Measurements from ENCODE around the gene ZBTB33.
A peak's percentile ranks its signal among the peaks of the same experiment; 100 is the strongest.

ZBTB33 gene, protein sequence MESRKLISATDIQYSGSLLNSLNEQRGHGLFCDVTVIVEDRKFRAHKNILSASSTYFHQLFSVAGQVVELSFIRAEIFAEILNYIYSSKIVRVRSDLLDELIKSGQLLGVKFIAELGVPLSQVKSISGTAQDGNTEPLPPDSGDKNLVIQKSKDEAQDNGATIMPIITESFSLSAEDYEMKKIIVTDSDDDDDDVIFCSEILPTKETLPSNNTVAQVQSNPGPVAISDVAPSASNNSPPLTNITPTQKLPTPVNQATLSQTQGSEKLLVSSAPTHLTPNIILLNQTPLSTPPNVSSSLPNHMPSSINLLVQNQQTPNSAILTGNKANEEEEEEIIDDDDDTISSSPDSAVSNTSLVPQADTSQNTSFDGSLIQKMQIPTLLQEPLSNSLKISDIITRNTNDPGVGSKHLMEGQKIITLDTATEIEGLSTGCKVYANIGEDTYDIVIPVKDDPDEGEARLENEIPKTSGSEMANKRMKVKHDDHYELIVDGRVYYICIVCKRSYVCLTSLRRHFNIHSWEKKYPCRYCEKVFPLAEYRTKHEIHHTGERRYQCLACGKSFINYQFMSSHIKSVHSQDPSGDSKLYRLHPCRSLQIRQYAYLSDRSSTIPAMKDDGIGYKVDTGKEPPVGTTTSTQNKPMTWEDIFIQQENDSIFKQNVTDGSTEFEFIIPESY

DNA sequence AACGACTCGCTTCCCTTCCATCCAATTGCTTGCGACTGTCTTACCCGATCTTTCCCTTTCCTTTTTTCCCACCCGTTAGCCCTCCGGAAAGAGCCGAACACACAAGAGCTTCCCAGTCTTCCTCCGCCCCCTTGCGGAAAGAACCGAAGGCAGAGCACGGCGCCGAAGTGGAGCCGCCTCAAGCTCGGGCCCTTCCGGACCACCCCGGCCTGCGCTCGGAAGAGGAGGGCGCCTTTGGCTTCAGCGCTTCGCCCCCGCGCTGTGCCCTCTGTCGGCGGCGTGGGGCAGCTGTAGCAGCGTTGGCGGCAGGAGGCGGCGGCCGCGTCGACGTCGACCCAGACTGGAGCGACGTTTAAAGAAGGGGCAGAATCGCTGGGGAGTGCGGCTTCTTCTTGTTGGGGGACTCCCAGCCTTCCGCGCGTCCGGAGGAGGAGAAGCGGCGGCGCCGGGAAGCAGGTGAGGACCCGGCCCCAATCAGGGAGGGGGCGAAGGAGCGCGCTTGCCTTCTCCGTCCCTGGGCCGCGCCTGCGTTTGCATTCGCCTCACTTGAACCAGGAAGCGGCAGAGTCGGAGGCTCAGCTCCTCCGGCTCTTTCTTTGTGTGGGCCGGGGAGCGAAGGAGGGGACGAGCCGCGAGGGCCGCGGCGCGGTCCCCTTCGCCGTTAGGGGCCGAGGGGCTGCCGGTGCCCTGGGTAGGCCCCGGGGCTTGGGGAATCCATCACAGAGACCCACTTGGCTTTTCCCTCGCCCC is at the start of gene ZBTB33:
Gene ZBTB33 (plus strand): TSS at position 291 of the 750 bp plus-strand sequence. CDS start 2,604 bp downstream, outside the sequence.
- peak; percentile 93 for DNase-seq

DNA sequence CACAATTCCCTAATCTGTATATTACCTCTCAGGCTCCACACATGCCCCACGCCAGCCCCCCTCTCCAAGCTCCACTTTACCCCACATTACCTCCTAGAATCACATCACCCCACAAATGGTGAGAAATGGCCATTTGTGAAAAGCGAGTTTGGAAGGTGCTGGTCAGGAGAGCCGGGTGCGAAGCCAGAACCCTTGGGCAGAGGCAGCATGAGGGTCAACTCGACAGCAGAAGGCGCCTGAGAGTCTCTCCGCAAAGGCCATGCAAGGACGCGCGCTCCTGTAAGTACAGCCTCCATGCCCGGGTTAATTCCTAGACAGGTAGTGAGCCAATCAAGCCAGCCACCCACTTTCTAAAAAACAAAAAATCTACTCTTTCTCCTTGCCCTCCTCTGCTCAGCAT is 49.8 kb upstream of the ZBTB33 start:
- no peak for DNase-seq

DNA sequence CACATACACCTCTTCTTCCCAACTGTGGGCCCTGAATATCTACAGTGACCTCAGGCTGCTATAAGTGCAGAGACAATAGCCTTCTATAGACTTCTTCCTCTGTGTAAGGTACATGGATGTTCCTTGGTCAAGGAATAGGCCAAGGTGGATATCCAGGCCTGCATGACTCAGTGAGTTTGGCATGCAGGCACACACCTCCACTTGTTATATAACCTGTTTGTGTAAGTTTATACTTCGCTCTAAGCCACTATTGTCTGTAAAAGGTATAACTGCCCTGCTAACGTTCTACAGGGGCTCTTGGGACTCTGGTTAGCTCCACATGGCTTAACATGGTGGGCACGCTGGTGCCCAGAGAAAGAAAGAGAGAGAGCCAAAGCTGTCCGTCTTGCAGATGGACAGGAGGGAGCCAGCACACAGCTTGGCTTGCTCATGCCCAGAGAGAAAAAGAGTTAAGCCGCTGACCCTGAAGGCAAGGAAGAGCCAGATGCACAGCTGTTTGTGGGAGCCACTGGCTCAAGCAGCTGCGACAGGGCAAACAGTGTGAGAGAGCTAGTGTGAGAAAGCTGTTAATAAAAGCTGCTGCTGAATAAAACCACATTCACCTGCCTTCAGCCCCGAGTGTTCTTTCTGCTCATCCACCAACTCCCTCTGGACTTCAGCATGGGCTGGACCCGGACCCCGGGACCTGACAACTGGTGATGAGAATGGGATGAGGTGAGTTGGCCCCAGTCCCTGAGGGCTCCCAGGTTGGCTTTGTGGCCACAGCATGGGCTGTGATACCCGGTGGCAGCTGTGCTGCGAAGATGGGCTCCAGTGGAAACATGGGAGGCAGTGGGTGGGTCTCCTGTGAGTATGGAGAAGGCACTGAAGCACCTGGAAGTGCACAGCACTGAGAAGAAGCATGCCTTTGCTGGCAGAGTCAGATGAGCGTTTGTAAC is 44.5 kb upstream of the ZBTB33 start:
- DNase-seq: no peak

DNA sequence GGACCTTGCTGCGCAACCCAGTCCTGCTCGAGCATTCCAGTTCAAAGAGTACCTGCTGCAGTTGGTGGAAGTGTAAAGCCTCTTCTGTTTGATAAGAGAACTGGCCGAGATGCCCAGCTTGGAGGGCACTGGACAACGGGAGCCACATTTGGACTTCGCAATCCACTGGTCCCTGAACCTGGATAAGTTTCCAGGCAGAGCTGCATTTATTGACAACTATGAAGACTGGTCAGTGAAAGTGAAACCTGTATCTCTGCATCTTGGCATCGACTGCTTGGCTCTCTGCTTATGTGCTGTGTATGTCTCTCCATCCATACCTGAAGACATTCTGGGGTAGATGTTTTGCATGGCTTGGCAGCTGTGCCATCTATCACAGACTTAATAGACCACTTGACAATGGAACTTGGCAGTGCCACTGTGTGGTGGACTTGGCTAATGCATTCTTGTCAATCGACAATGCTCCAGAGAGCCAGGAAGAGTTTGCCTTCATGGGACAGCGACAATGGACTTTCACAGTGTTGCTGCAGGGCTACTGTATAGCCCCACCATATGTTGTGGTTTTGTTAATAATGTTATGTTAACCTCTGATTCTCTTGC is 43.5 kb upstream of the ZBTB33 start:
- DNase-seq: no peak

DNA sequence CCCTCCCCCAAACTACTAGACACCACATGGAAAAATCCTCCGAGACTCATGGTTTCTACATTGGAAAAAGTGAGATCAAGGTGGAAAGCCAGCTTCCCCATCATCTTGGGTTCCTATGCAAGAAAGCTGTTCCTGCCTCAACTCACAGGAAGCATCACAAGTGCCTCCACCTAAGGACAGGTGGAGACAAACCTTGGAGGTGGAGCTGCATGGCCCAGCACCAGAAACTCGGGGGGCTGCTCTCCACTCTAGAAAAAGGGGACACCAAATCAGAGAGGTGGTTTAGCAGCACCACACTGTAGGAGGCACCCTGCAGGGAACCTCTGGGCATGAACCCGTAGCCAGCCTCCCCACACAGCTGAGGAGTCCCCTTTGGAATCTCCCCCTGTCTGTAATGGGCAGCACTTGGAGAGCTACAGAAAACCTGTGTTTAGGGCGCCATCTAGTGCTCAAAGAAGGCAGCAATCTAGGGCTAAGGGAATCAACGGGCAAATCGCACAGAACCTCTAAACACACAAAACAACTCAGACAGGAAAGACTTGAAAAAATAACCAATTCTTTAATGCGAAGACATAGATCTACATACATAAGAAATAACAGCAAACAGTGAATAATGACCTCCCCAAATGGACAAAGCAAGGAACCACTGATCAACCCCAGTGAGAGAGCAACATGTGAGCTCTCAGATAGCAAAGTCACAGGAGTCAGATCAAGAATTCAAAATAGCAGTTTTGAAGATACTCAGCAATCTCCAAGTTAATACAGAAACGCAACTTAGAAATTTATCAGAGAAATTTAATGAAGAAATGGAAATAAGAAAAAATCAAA is 37.0 kb upstream of the ZBTB33 start:
- peak; percentile 66 for DNase-seq

DNA sequence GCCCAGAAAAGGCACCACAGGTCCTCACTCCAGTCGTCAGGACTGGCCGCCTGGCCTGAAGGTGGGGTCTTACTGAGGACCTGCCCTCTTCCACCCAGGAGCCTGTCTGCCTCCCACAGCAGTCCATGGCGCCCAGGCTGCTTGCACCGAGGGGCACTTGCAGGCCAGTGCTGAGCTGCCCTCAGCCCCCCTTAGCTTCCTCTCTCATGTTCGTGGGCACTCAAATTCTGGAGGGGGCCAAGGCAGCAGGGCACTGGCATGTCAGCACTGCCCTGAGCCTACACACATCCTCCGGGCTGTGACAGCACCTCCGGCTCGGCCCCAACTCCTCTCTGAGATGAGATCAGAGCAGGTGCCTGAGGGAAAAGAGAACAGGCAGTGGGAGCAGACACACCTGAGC is 27.2 kb upstream of the ZBTB33 start:
- DNase-seq: no peak

DNA sequence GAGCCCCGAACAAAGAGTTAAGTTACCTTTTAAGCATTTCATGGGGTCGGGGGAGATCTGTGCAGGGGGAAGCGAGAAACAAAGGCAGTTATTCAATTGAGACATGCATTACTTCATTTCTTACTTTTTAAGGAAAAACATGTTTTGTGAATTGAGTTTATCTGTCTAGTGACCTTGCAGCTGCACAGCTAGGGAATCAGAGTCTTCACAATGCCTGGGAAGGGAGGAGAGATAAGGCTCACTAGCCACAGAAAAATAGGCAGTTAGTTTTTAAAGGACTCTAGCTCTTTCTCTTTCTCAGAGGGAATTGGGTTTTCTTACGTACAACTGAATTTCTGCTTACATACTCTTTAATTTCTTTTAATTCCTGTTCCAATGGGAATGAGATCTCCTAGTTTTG is 26.2 kb upstream of the ZBTB33 start:
- DNase-seq: peak; percentile 56

DNA sequence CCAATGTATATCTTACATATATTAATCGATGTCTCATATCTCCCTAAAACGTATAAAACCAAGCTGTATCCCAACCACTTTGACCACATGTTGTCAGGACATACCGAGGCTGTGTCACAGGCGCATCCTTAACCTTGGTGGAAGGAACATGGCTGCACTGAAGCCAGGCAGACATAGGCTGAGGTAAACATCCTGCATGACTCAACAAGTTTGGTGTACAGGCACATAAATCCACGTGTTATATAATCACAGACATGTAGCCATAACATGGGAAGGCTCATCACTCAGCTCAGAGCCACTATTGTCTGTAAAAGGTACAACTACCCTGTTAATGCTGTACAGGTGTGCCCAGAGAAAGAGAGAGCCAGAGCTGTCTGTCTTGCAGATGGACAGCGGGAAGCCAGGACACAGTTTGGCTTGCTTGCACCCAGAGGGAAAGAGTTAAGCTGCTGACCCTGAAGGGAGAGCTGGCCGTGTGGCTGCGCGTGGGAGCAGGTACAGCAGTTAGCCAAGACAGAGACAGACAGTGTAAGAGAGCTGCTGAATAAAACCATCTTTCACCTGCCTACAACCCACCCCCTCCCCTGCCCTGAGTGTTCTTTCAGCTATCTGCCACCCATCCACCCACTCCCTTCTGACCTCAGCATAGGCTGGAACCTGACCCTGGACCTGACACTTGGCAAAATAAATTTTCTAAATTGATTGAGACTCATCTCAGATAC is 22.3 kb upstream of the ZBTB33 start:
- DNase-seq: no peak

DNA sequence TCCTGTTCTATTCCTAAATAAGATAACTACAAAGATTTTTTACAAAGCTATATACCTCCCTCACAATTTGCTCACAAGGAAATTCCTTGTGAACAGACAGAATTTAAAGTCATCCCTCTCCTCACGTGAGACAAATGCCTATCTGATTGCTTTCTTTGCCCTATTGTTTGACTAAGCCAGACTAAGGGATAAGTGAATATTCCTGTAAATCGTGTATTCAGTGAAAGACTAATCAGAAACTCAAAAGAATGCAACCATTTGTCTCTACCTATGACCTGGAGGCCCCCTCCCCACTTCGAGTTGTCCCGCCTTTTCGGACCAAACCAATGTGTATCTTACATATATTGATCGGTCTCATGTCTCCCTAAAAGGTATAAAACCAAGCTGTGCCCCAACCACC is 15.3 kb upstream of the ZBTB33 start:
- no peak for DNase-seq

DNA sequence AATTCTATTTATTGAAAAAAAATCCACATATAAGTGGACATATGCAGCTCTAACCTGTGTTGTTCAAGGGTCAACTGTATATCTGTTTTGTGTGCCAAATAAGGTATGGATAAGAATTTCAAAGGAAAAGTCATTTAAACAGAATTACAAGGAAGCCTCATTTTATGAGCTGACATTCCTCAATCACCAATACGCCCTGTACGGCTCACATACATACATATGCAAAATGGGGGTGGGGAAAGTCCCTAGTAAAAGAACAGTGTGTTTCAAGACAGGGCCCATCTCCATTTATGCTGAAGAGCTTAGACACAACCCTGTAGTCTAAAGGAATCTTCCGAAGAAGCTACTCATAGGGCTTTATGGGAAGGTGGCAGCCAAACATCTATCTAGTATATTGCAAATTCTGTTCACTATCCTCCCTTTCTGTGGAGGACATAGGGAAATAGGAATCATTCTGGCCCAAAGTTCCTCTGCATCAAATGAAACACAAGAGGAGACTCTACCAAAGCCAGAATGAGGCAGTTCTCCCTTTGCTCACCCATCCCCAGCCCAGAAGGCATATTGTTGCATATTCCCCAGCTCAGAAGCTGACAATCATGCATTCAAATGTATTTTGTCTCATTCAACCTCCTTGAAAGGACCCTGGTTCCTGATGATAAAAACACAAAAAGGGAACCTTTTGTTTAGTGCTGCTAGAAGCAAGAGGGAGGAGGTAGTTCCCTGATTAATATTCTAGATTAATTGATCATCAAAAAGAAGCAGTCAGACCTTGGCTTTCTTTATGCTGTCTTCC is 13.7 kb upstream of the ZBTB33 start:
- DNase-seq: no peak

DNA sequence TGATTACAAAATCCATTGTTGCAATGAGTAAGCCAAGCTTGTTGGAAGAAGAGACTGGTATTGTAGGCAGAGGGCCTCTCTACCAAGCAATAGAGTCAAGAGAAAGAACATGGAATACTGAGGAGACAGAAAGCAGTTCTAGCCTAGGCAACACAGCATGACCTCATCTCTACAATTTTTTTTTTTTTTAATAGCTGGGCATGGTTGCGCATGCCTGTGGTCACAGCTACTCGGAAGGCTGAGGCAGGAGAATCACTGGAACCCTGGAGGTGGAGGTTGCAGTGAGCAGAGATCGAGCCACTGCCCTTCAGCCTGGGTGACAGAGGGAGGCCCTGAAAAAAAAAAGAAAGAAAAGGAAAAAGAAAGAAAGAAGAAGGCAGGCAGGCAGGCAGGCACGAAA is 11.7 kb upstream of the ZBTB33 start:
- no peak for DNase-seq

DNA sequence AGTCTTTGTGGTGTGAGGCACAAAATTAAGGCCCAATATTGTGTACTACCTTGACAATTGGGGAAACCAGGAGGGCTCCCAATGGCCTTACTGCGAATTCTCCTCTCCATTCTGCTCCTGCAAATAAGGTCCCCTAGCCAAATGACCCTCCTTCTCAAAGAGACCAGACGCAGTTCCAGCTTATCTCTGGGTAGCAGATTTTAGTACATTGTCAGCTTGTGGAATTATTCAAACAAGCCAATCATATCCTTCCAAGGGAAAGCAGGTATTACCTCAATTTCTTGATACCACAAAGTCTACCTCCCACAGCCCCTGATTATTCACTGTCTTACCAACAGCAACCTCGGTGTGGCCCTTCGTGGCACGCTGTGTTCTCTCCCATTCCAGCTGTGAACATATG is 7.8 kb upstream of the ZBTB33 start:
- DNase-seq: peak; percentile 58

DNA sequence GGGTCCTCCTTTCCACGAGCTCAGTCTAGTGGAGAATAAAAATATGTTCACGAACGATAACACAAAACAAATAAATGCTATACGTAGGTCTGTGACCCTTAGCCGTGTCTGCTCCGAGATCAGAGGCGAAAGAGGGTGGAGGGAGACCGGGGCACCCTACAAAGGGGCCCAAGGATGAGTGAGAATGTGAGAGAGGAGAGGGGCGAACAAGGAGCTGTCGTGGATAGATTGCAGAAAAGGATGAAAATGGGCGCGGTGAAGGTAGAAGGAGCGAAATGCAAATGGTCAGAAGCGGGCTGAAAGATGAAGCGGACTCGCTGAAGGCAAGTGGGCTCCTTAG is 6.2 kb upstream of the ZBTB33 start:
- DNase-seq: peak; percentile 5

DNA sequence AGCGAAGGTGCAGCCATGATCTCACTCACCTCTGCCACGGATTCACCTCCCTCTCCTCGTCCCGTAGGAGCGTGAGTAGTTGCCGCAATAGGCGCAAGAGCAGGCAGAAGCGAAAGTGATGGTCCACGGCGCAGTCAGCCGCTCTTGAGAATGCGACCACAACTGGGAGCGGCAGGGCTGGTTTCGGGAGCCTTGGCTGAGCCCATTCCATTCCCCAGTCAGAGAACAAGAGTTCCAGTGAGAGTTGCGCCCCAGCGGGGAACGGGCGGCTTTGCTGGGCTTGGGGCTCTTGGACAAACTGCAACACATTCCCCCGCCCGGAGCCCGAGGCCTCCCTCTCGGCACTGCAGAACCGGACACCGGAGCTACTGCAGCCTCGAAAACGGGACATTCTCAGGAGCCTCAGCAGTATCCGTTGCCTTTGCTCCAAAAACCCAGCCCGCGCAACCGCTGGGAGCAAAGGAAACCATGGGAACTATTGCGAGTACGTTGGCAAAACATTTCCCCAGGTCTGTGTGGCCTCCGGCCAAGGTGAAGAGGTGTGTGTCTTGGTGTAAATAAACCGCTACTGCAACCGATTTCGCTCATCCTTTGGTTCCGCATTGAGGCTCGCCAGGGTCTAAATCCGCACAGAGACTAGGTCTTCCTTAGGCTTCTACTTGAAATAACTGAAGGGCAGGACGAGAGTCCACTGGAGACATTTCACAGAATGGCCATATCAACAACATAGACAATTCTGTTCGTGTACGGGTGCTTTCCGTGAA is 5.7 kb upstream of the ZBTB33 start:
- peak; percentile 85 for DNase-seq

DNA sequence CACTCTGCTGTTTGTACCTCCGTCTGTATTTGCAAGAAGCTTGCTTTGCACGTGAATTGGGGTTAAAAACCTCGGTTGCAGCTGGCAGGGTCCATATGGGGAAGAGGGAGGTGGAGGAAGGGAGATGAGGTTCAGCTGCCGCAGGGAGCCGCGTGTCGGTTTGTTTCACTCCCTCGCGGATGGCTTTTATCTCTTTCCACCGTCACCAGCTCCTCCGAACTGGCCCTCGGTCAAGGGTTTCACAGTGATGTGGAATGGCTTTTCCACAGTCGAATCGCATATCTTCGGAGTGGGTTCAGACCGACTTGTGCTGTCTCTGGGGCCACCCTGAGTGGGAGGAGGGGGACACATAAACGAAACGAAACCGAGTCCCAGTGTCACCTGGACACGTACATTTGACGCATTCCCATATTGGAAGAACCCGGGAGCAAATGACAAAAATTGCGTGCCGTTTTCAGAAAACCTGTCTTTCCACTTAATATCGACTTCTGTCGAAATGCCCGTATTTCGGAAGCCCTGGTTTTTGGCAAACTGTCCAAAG is 929 bp downstream of the ZBTB33 start:
- DNase-seq: peak; percentile 59

DNA sequence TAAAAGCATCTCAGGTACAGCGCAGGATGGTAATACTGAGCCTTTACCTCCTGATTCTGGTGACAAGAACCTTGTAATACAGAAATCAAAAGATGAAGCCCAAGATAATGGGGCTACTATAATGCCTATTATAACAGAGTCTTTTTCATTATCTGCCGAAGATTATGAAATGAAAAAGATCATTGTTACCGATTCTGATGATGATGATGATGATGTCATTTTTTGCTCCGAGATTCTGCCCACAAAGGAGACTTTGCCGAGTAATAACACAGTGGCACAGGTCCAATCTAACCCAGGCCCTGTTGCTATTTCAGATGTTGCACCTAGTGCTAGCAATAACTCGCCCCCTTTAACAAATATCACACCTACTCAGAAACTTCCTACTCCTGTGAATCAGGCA is 3.2 kb downstream of the ZBTB33 start:
- no peak for DNase-seq

DNA sequence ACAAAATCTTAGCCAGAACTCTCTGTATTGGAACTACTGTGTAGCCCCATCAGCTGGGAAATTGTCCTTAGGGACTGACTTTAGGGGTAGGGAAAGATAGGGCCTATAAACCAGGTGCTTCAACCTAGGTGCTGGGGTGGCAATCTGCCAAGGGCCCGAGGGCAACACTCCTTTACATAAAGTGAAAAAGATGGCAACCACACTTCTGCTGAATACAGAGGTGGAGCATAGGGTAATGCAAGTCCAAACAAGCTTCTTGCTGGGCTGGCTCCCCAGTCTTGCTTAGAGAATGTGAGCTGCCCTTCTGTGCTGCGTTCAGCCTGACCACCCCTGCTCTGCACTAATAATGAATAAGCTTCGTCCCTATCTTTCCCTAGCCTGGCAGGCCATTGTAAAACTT is 9.8 kb downstream of the ZBTB33 start:
- no peak for DNase-seq

DNA sequence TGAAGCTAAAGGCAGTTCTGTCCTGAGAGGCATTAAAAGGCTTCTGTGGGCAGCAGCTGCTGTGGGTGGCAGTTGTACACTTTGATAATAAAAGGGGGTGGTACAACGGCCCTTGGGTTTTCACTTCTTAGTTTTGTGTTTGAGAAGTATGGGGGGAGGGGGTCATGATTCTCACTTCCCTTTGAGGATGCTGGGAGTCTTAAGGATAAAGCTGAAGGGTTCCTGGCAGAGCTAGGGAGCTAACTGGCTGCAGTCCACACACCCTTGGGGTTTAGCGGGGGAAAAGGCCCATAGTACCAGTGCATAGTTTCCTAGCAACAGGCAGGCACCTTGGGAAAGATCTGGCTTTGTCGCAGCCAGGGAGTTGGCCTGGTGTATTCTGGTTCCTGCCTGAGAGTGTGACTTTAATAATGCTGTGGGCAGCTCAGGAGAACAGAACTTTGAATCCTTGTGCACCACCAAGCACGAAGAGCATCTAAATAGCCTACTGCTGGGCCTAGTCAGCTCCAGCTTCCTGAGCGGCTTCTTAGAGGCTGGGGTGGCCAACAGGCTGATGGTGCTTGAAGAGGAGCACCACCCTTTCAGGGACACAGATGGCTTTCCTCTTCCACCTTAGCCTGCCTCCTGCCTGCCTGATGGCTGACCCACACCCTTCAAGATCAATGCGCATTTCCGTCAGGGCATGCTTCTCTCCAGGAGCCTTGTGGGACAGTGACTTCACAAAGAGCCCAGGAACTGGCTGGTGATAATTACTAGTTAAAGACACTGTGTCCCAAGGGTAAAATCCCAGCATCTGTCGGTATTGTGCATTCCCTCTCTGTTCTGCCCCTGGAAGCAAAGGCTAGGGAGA is 12.5 kb downstream of the ZBTB33 start:
- DNase-seq: peak; percentile 30

All from hematopoietic multipotent progenitor cell treated with erythropoietin and hydrocortisone succinate and interleukin-3 and kit ligand, for 8 days (in vitro differentiated cells).